Measurements from ENCODE around the gene ANKDD1A.

The ANKDD1A gene

GRCh38 chr15:64895285-64896065, 16.2 kb upstream of the ANKDD1A start:
- no peak for DNase-seq (ENCODE audit: low read depth)

GRCh38 chr15:64896371-64897069, 15.2 kb upstream of the ANKDD1A start:
- DNase-seq (ENCODE audit: low read depth): no peak

- no peak for DNase-seq (ENCODE audit: low read depth)
These were observed 14.2 kb upstream of the ANKDD1A start for GRCh38 chr15:64897345-64897985.

GRCh38 chr15:64898406-64898805, 13.3 kb upstream of the ANKDD1A start:
- DNase-seq (ENCODE audit: low read depth): no peak

- no peak for DNase-seq (ENCODE audit: low read depth)
These were observed 10.6 kb upstream of the ANKDD1A start for GRCh38 chr15:64901141-64901540.

- no peak for DNase-seq (ENCODE audit: low read depth)
These were observed 9.8 kb upstream of the ANKDD1A start for GRCh38 chr15:64901914-64902313.

GRCh38 chr15:64902863-64903262, 8.8 kb upstream of the ANKDD1A start:
- no peak for DNase-seq (ENCODE audit: low read depth)

GRCh38 chr15:64903326-64903950, 8.3 kb upstream of the ANKDD1A start:
- DNase-seq (ENCODE audit: low read depth): no peak

- no peak for DNase-seq (ENCODE audit: low read depth)
These were observed 7.5 kb upstream of the ANKDD1A start for GRCh38 chr15:64904189-64904588.

GRCh38 chr15:64905119-64905831, 6.4 kb upstream of the ANKDD1A start:
- no peak for DNase-seq (ENCODE audit: low read depth)

GRCh38 chr15:64905941-64906340, 5.8 kb upstream of the ANKDD1A start:
- no peak for DNase-seq (ENCODE audit: low read depth)

- no peak for DNase-seq (ENCODE audit: low read depth)
These were observed 5.3 kb upstream of the ANKDD1A start for GRCh38 chr15:64906402-64906801.

- DNase-seq (ENCODE audit: low read depth): no peak
These were observed 3.7 kb upstream of the ANKDD1A start for GRCh38 chr15:64907991-64908390.

GRCh38 chr15:64909546-64909945, 2.2 kb upstream of the ANKDD1A start:
- DNase-seq (ENCODE audit: low read depth): no peak

- DNase-seq (ENCODE audit: low read depth): no peak
These were observed 950 bp downstream of the ANKDD1A start for GRCh38 chr15:64912379-64913325.

- DNase-seq (ENCODE audit: low read depth): no peak
These were observed 4.0 kb downstream of the ANKDD1A start for GRCh38 chr15:64915518-64916227.

- no peak for DNase-seq (ENCODE audit: low read depth)
These were observed 4.7 kb downstream of the ANKDD1A start for GRCh38 chr15:64916365-64916764.

- DNase-seq (ENCODE audit: low read depth): no peak
These were observed 5.5 kb downstream of the ANKDD1A start for GRCh38 chr15:64917211-64917610.

GRCh38 chr15:64919721-64920120, 8.0 kb downstream of the ANKDD1A start:
- DNase-seq (ENCODE audit: low read depth): no peak

GRCh38 chr15:64921711-64922110, 10.0 kb downstream of the ANKDD1A start:
- no peak for DNase-seq (ENCODE audit: low read depth)
